IMR-90 (cell line): ENCODE results near the gene SLC2A13. TPM values are rescaled to one million over a fixed set of nuclear protein-coding genes. Genes with fewer than 3 reads are reported as not detected.
"Not testable (repeated sequence)": the region's sequence is repeated elsewhere in the genome, so short reads cannot be mapped to it uniquely, and the experiment has no call there.

Experiments used
- ATAC-seq: fragments of 200-7000 bp; cut with Tn5 transposase; 2 replicates; pipeline ENCODE4 v1.9.1; 2020; ENCODE audit warnings: low read depth, mild to moderate bottlenecking, moderate library complexity
- BruUV-seq: library from RNA; stranded (reverse); fragments of 400-500 nt; replicated peaks from 2 replicates; lab custom pipeline; 2021; lab: Mats Ljungman, UMichigan
- CTCF ChIA-PET: fragments of 300-600 bp; formaldehyde crosslinking; extraction: SDS; loops from one replicate; lab custom pipeline; 2021; ENCODE audit warnings: antibody characterized with exemption; lab: Yijun Ruan, JAX
- POLR2A ChIA-PET: fragments of 300-600 bp; sonication (Branson Sonifier 250); formaldehyde crosslinking; loops from one replicate; lab custom pipeline; 2022; ENCODE audit warnings: antibody characterized with exemption; ENCODE audit not compliant: unreplicated experiment; lab: Charles Lee
- DNase-seq: peaks from one replicate; pipeline ENCODE4 v3.0.0; 2013
- H2AFZ ChIP-seq: replicated peaks from 2 replicates; pipeline ENCODE3; 2013; ENCODE audit warnings: low read length, mild to moderate bottlenecking; ENCODE audit not compliant: poor library complexity
- H2AK5ac ChIP-seq: 2 replicates; pipeline ENCODE4 v1.6.1; 2013; ENCODE audit warnings: low read depth, low read length, inconsistent platforms
- H2AK9ac ChIP-seq: replicated peaks from 2 replicates; pipeline ENCODE3; 2013; ENCODE audit warnings: mild to moderate bottlenecking, low read depth, low read length, moderate library complexity; ENCODE audit not compliant: poor library complexity
- H2BK120ac ChIP-seq: 2 replicates; pipeline ENCODE4 v1.6.1; 2013; ENCODE audit warnings: low read depth, low read length, inconsistent platforms
- H2BK15ac ChIP-seq: 3 replicates; pipeline ENCODE4 v1.6.1; 2013; ENCODE audit warnings: low read depth, low read length, inconsistent platforms
- H2BK20ac ChIP-seq: 2 replicates; pipeline ENCODE4 v1.6.1; 2013; ENCODE audit warnings: low read depth, mild to moderate bottlenecking, inconsistent platforms, low read length, moderate library complexity
- H2BK5ac ChIP-seq: 2 replicates; pipeline ENCODE4 v1.6.1; 2013; ENCODE audit warnings: mild to moderate bottlenecking, low read depth, low read length, inconsistent platforms; ENCODE audit not compliant: poor library complexity, severe bottlenecking
- H3K14ac ChIP-seq: replicated peaks from 2 replicates; pipeline ENCODE4 v1.6.1; 2013; ENCODE audit warnings: low read depth, low read length, inconsistent platforms
- H3K18ac ChIP-seq: 2 replicates; pipeline ENCODE4 v1.6.1; 2013; ENCODE audit warnings: low read depth, low read length, control low read depth
- H3K23ac ChIP-seq: 2 replicates; pipeline ENCODE4 v1.6.1; 2013; ENCODE audit warnings: low read depth, low read length, inconsistent platforms
- H3K27ac ChIP-seq: 2 replicates; pipeline ENCODE4 v1.5.1; 2013; ENCODE audit warnings: mild to moderate bottlenecking, control low read depth, low read length; ENCODE audit not compliant: insufficient read depth
- H3K27me3 ChIP-seq: 2 replicates; pipeline ENCODE4 v1.6.1; 2013; ENCODE audit warnings: low read length; ENCODE audit not compliant: control insufficient read depth, insufficient read depth
- H3K36me3 ChIP-seq: 2 replicates; pipeline ENCODE4 v1.6.1; 2013; ENCODE audit warnings: low read length, mixed read lengths; ENCODE audit not compliant: control insufficient read depth, insufficient read depth
- H3K4ac ChIP-seq: 2 replicates; pipeline ENCODE4 v1.6.1; 2013; ENCODE audit warnings: low read depth, low read length, inconsistent platforms
- H3K4me1 ChIP-seq: 2 replicates; pipeline ENCODE4 v1.6.1; 2013; ENCODE audit warnings: low read length, mixed read lengths; ENCODE audit not compliant: control insufficient read depth, insufficient read depth
- H3K4me2 ChIP-seq: 2 replicates; pipeline ENCODE4 v1.6.1; 2013; ENCODE audit warnings: low read depth, mild to moderate bottlenecking, control low read depth, low read length, moderate library complexity
- H3K4me3 ChIP-seq: 2 replicates; pipeline ENCODE4 v1.5.1; 2013; ENCODE audit warnings: low read depth, mild to moderate bottlenecking, control low read depth, low read length, moderate library complexity; ENCODE audit not compliant: insufficient read depth
- H3K56ac ChIP-seq: 2 replicates; pipeline ENCODE4 v1.6.1; 2013; ENCODE audit warnings: low read length, inconsistent platforms; ENCODE audit not compliant: insufficient read depth; ENCODE audit errors: extremely low read depth
- H3K79me1 ChIP-seq, 2 experiments: 2 replicates each; pipeline ENCODE4 v1.6.1; 2013; ENCODE audit warnings: low read length in 2 of 2, inconsistent platforms in 1 of 2, low read depth in 1 of 2
- H3K9ac ChIP-seq: 2 replicates; pipeline ENCODE4 v1.6.1; 2013; ENCODE audit warnings: low read depth, low read length, control low read depth
- H3K9me1 ChIP-seq: 2 replicates; pipeline ENCODE4 v1.6.1; 2013; ENCODE audit warnings: low read length, inconsistent platforms; ENCODE audit not compliant: insufficient read depth
- H3K9me3 ChIP-seq: 2 replicates; pipeline ENCODE4 v1.6.1; 2013; ENCODE audit warnings: low read length; ENCODE audit not compliant: control insufficient read depth, insufficient read depth
- H4K20me1 ChIP-seq: 2 replicates; pipeline ENCODE4 v1.6.1; 2013; ENCODE audit warnings: low read length, inconsistent platforms; ENCODE audit not compliant: insufficient read depth
- H4K5ac ChIP-seq: 2 replicates; pipeline ENCODE4 v1.6.1; 2013; ENCODE audit warnings: mild to moderate bottlenecking, low read depth, low read length, control low read depth
- H4K8ac ChIP-seq, 2 experiments: 2 replicates each; pipeline ENCODE4 v1.6.1; 2013; ENCODE audit warnings: low read depth in 2 of 2, low read length in 2 of 2, control low read depth in 1 of 2, inconsistent platforms in 1 of 2
- H4K91ac ChIP-seq: 2 replicates; pipeline ENCODE4 v1.6.1; 2013; ENCODE audit warnings: low read depth, low read length, inconsistent platforms; ENCODE audit not compliant: insufficient read depth
- CEBPB ChIP-seq: IDR thresholded peaks from 2 replicates; pipeline ENCODE4 v1.6.1; 2012; ENCODE audit warnings: low read depth, low read length, improper control_type of control experiment
- RCOR1 ChIP-seq: IDR thresholded peaks from 2 replicates; pipeline ENCODE4 v1.6.1; 2012; ENCODE audit warnings: mild to moderate bottlenecking, low read length, improper control_type of control experiment; ENCODE audit not compliant: insufficient replicate concordance
- WGBS, 2 experiments: methylation state at CpG; one replicate each; pipeline versions ENCODE4 v1.1.5 to v1.1.7; 2013; ENCODE audit warnings: missing lambda C conversion rate in 2 of 2; ENCODE audit not compliant: insufficient read length in 1 of 2; ENCODE audit errors: extremely low coverage in 2 of 2; 5-methylcytosine and 5-hydroxymethylcytosine counted together
- dilution Hi-C: fragments of 300-500 bp; cut with HindIII; formaldehyde crosslinking; loops from one replicate; pipeline ENCODE4 v1.14.3; 2018; ENCODE audit warnings: low sequenced_read_pairs; ENCODE audit not compliant: unreplicated experiment
- in situ Hi-C: fragments of 300-500 bp; cut with MboI; formaldehyde crosslinking; loops from 3 replicates; pipeline ENCODE4 v1.14.3; 2019; ENCODE audit warnings: low sequenced_read_pairs, inconsistent platforms, mixed read lengths
- intact Hi-C: fragments of 100-400 bp; cut with micrococcal nuclease; formaldehyde crosslinking; loops from 2 replicates; pipeline ENCODE4 v1.10.0; 2022
- polyA plus RNA-seq, 3 experiments: library from polyadenylated mRNA; depleted of rRNA; stranded (reverse); fragments of >200 nt; gene quantifications; 2 replicates each; pipeline ENCODE4 v1.2.3, GENCODE V29; 2012; ENCODE audit warnings: low replicate concordance in 1 of 3
- total RNA-seq: library from RNA; depleted of rRNA; stranded (reverse); fragments of >200 nt; gene quantifications from 2 replicates; pipeline ENCODE4 v1.2.3, GENCODE V29; 2012

SLC2A13 gene
- total and polyA plus RNA-seq, 2 of the 4 experiments (the other 2 are of a cell fraction) = 1.5 to 3.9 TPM

DNA sequence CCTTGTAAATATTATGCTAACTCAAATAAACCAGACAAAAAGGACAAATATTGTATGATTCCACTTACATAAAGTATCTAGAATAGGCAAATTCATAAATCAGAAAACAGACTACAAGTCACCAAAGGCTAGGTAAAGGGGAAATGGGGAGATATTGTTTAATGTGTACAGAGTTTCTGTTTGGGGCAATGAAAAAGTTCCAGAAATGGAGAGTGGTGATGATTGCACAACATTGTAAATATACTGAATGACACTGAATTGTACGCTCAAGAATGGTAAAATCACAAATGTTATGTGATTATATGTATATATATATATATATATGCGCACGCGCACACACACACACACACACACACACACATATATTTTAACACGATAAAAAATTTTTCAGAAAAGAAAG lies 182.5 kb downstream of the SLC2A13 start:
- Histone ChIP-seq H2AK5ac (no peak overlapping the region), H3K56ac (no peak overlapping the region), H3K4ac (no peak overlapping the region), H4K91ac (no peak overlapping the region), H2AFZ (no peak overlapping the region), H3K23ac (no peak overlapping the region), H2BK15ac (no peak overlapping the region), H3K36me3 (no peaks in the 10 kb centered on the region), H3K27ac (no peak overlapping the region), H4K8ac (no peak overlapping the region), H3K9ac (no peak overlapping the region), H4K20me1 (no peaks in the 10 kb centered on the region), H3K18ac (no peak overlapping the region), H3K27me3 (no peaks in the 10 kb centered on the region), H2AK9ac (no peak overlapping the region), H4K5ac (no peak overlapping the region), H3K79me1 (no peaks in the 10 kb centered on the region), H3K4me3 (no peak overlapping the region), H2BK20ac (no peak overlapping the region), H3K9me1 (no peaks in the 10 kb centered on the region), H3K4me1 (no peaks in the 10 kb centered on the region), H2BK5ac (no peak overlapping the region), H3K9me3 (no peaks in the 10 kb centered on the region), H3K4me2 (no peak overlapping the region), H2BK120ac (no peak overlapping the region), H3K14ac (no peak overlapping the region)
- DNase-seq = no peak
- no CpG with 5 or more reads among the region's 5 CpGs for WGBS, 2 experiments
- in situ Hi-C loops (no loop called here), dilution Hi-C loops (no loop called here), intact Hi-C loops (no loop called here)
- BruUV-seq = no TSS peak
- no peak for ATAC-seq
- TF ChIP-seq CEBPB (peak; percentile 65), RCOR1 (no peak)
- ChIA-PET CTCF (no interaction called here), POLR2A (no interaction called here)

DNA sequence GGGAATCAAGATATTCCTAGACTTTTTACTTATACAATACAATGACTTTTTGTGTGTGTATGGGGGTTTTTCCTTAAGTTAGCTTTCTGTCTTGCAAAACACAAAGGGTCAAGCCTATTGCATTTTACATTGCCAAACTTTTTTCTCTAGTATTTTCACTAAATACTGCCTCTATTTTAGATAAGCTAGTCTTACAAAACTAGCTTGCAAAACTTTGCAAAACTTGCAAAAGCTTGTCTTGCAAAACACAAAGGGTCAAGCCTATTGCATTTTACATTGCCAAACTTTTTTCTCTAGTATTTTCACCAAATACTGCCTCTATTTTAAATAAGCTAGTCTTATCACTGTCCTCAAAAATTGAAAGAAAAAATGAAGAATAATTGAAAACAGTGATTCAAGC lies 183.3 kb downstream of the SLC2A13 start:
- DNase-seq, CTCF ChIA-PET: not testable (repeated sequence)

More for the DNA sequence above, 183.3 kb downstream of the SLC2A13 start:
- H3K56ac ChIP-seq, H2BK120ac ChIP-seq, H3K79me1 ChIP-seq, H3K4me1 ChIP-seq, H3K9me1 ChIP-seq, dilution Hi-C loops, H2BK15ac ChIP-seq, H3K27ac ChIP-seq, H4K8ac ChIP-seq, H3K27me3 ChIP-seq, H3K14ac ChIP-seq, BruUV-seq, H3K9me3 ChIP-seq, H3K4ac ChIP-seq, in situ Hi-C loops, H3K18ac ChIP-seq, H2AK9ac ChIP-seq, H2AFZ ChIP-seq, H3K23ac ChIP-seq, H2BK20ac ChIP-seq, POLR2A ChIA-PET, H3K4me2 ChIP-seq, H4K91ac ChIP-seq, H3K4me3 ChIP-seq, intact Hi-C loops, H3K36me3 ChIP-seq, H4K5ac ChIP-seq, ATAC-seq, H2AK5ac ChIP-seq, H2BK5ac ChIP-seq, H4K20me1 ChIP-seq, H3K9ac ChIP-seq: not testable (repeated sequence)
